ENCODE measurements around the gene POP4. TPM values are rescaled to one million over a fixed set of nuclear protein-coding genes. Genes with fewer than 3 reads are reported as not detected.

POP4 gene
- total and polyA plus RNA-seq, 10 of the 15 experiments (the other 5 are each of a cell fraction or from before 2014, with no cell fraction given): 52.1 to 231 (median 118) TPM

GRCh38 chr19:29596080-29596727 lies 9.9 kb upstream of the POP4 start (continued):
- TF ChIP-seq CEBPZ (IDR thresholded peaks at IDR 0.05; ENCODE audit: low read depth, low read length): no peak
- TF ChIP-seq STAT1 (conservative IDR thresholded peaks at IDR 0.05): no peak
- no peak for TF ChIP-seq TCF12 (IDR thresholded peaks at IDR 0.05; ENCODE audit: low read depth, low read length)
- no peak for TF ChIP-seq RELA (IDR thresholded peaks at IDR 0.05; ENCODE audit: borderline replicate concordance, partially characterized antibody)
- no peak for TF ChIP-seq CHD4 (IDR thresholded peaks at IDR 0.05)

GRCh38 chr19:29596885-29597525 lies 9.1 kb upstream of the POP4 start:
- no peak overlapping the region for H3K9ac ChIP-seq (ENCODE audit: control insufficient read depth, insufficient read depth, low read length)
- ChIA-PET RAD21 (ENCODE audit: unreplicated experiment) (interaction anchor here (0.7 kb wide), 1 partner anchor 1446 kb away, joined by 3 read pairs; no protein-coding TSS in a partner anchor), POLR2A (no interaction called here), SMC1A (ENCODE audit: uncharacterized antibody, unreplicated experiment) (interaction anchor here (0.7 kb wide), 1 partner anchor 9 kb away, joined by 3 read pairs; the partner anchor contains the start of gene POP4), CTCF (interaction anchor here (0.6 to 1.6 kb wide), 2 partner anchors 14 to 59 kb away, joined by 3 to 5 read pairs; no protein-coding TSS in a partner anchor)
- ATAC-seq (no peak), DNase-seq (ENCODE audit: low read depth, low spot score) (no peak), FAIRE-seq (no peak)
- H4K20me1 ChIP-seq (ENCODE audit: control insufficient read depth, insufficient read depth): no peaks in the 10 kb centered on the region
- H3K27ac ChIP-seq (ENCODE audit: control insufficient read depth, insufficient read depth): no peak overlapping the region
- no peak overlapping the region for H2AFZ ChIP-seq (ENCODE audit: control insufficient read depth, low read depth, low read length)
- intact Hi-C loops (cut with micrococcal nuclease; ENCODE audit: unreplicated experiment): loop anchor here (10.0 kb wide), 1 partner anchor 122 kb away; no protein-coding TSS in a partner anchor
- no peaks in the 10 kb centered on the region for H3K36me3 ChIP-seq (ENCODE audit: control insufficient read depth in 2 of 2, insufficient read depth in 2 of 2, low read length in 1 of 2)
- 12% methylated on average over 9 of the region's 9 CpGs for WGBS (ENCODE audit: insufficient coverage, insufficient replicate concordance, low lambda C conversion rate, missing lambda C conversion rate)
- TF ChIP-seq RAD21 (IDR thresholded peaks at IDR 0.05; ENCODE audit: insufficient read depth, low read depth, low read length) (peak; percentile 66), CEBPB (IDR thresholded peaks at IDR 0.05; ENCODE audit: borderline replicate concordance in 1 of 2, low read depth in 2 of 2, low read length in 2 of 2) (no peak), CTCF (IDR thresholded peaks at IDR 0.05 in 2 of 3, conservative IDR thresholded peaks at IDR 0.05 in 1 of 3; ENCODE audit: control insufficient read depth in 2 of 3, extremely low read depth in 1 of 3, insufficient read depth in 1 of 3, low read depth in 3 of 3, low read length in 3 of 3) (peak; percentile 22 to 48 (median 35); a peak in 3 of 6 replicates), SMC3 (IDR thresholded peaks at IDR 0.05; ENCODE audit: borderline replicate concordance, low read length) (peak; percentile 39; the same call in 1 of the 2 replicates)
- H3K4me2 ChIP-seq (ENCODE audit: control insufficient read depth, insufficient read depth): no peak overlapping the region
- no TSS peak for BruUV-seq (replicated peaks)
- no peaks in the 10 kb centered on the region for H3K79me2 ChIP-seq (ENCODE audit: control insufficient read depth, insufficient read depth, low read length)
- no peaks in the 10 kb centered on the region for H3K4me1 ChIP-seq (ENCODE audit: control insufficient read depth, insufficient read depth, low read length)
- H3K4me3 ChIP-seq: no peak overlapping the region
- no peaks in the 10 kb centered on the region for H3K9me3 ChIP-seq (replicated peaks; ENCODE audit: control insufficient read depth, insufficient read depth, low read length)
- no peaks in the 10 kb centered on the region; a peak in 1 of 4 replicates for H3K27me3 ChIP-seq (replicated peaks in 1 of 2; ENCODE audit: control insufficient read depth in 2 of 2, insufficient read depth in 2 of 2, low read length in 1 of 2)
- in situ Hi-C loops (cut with MboI): no loop called here
